GM12878 (cell line): ENCODE measurements around the gene GABRR3. TPM values are rescaled to one million over a fixed set of nuclear protein-coding genes. Genes with fewer than 3 reads are reported as not detected.

Experiments
- ATF7 ChIP-seq: fragments of 450-650 bp; IDR thresholded peaks from 2 replicates; pipeline ENCODE4 v1.6.1; 2016; ENCODE audit warnings: low read depth, mild to moderate bottlenecking
- BRCA1 ChIP-seq: IDR thresholded peaks from 2 replicates; pipeline ENCODE4 v1.6.1; 2011; ENCODE audit warnings: low read depth, low read length, improper control_type of control experiment
- CREM ChIP-seq: IDR thresholded peaks from 2 replicates; pipeline ENCODE4 v1.6.1; 2014; ENCODE audit warnings: antibody characterized with exemption, low read depth
- RAD21 ChIP-seq: IDR thresholded peaks from 2 replicates; pipeline ENCODE4 v1.6.1; 2011; ENCODE audit warnings: mild to moderate bottlenecking, low read depth, low read length, moderate library complexity; ENCODE audit not compliant: insufficient read depth
- SMC3 ChIP-seq: IDR thresholded peaks from 2 replicates; pipeline ENCODE4 v1.6.1; 2011; ENCODE audit warnings: low read length, improper control_type of control experiment, borderline replicate concordance
- SREBF1 ChIP-seq: IDR thresholded peaks from 2 replicates; pipeline ENCODE4 v1.6.1; 2012; ENCODE audit warnings: mild to moderate bottlenecking, low read length
- SRF ChIP-seq, 2 experiments: IDR thresholded peaks; 2 replicates each; pipeline ENCODE4 v1.6.1; 2011; ENCODE audit warnings: low read depth in 2 of 2, low read length in 2 of 2, mild to moderate bottlenecking in 1 of 2, moderate library complexity in 1 of 2
- STAT1 ChIP-seq: fragments of 450-650 bp; conservative IDR thresholded peaks from 2 replicates; pipeline ENCODE4 v1.6.1; 2014; ENCODE audit warnings: antibody characterized with exemption, mild to moderate bottlenecking
- polyA plus RNA-seq, 11 experiments: library from polyadenylated mRNA; depleted of rRNA in 4 of 11; unstranded in 6 of 11; stranded (reverse) in 5 of 11; fragments of >200 nt; fragmentation: Nextera tagmentation in 4 of 11; fragmentation: Illumina TruSeq in 1 of 11; extraction: Ambion mirVana in 4 of 11; extraction: Trizol in 1 of 11; gene quantifications; 1 replicate in 1 of 11; 2 replicates in 10 of 11; pipeline versions ENCODE4 v1.2.1 to v1.2.3, GENCODE V29; 2011 to 2016; ENCODE audit warnings: inconsistent platforms in 2 of 11, missing spikeins in 2 of 11, low read depth in 1 of 11
- total RNA-seq, 4 experiments: library from RNA; depleted of rRNA in 3 of 4; stranded (reverse); fragments of >200 nt in 3 of 4; fragmentation: Illumina TruSeq in 1 of 4; extraction: Trizol in 1 of 4; gene quantifications; 2 replicates each; pipeline versions ENCODE4 v1.2.1 to v1.2.3, GENCODE V29; 2013 to 2021
- TF ChIP-seq, protein P1 (sequence below): fragments of 450-650 bp; IDR thresholded peaks from 2 replicates; pipeline ENCODE4 v1.6.1; 2017; ENCODE audit warnings: mild to moderate bottlenecking
- TF ChIP-seq, protein P2 (sequence below): IDR thresholded peaks from 2 replicates; pipeline ENCODE4 v1.6.1; 2011; ENCODE audit warnings: low read depth, mild to moderate bottlenecking, low read length, moderate library complexity, borderline replicate concordance; ENCODE audit errors: extremely low read depth

Gene GABRR3
- total and polyA plus RNA-seq, 10 of the 15 experiments (the other 5 are each of a cell fraction or from before 2014, with no cell fraction given): not detected

DNA sequence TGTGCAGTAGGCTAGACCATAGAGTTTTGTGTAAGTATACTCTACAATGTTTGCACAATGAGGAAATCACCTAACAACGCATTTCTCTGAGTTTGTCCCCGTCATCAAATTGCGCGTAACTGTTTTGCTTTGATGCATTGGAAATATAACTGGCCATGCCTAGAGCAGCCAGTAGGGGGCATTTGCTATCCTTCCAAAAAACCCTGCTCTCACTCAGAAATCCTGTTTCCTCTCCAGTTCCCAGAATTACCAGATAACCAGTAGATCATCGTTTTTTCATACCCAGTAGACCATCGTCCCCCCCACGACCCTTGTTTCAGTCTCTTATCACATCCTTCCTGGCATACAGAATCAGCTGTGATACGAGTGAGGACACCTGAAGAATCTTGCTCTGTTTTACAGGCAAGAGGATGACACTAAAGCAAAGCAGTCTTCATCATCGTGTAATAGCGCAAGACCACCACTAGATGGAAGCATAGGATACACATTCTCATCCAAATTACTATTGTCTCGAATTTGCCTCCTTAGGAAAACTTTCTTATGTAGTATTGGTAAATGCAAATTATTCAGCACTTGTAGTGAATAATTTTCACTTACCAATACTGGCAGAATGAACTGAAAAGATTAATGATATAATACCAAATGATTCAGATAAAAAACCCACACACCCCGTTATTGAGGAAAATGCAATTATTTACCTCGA lies 4.4 kb upstream of the GABRR3 start (continued):
- TF ChIP-seq, protein P1, sequence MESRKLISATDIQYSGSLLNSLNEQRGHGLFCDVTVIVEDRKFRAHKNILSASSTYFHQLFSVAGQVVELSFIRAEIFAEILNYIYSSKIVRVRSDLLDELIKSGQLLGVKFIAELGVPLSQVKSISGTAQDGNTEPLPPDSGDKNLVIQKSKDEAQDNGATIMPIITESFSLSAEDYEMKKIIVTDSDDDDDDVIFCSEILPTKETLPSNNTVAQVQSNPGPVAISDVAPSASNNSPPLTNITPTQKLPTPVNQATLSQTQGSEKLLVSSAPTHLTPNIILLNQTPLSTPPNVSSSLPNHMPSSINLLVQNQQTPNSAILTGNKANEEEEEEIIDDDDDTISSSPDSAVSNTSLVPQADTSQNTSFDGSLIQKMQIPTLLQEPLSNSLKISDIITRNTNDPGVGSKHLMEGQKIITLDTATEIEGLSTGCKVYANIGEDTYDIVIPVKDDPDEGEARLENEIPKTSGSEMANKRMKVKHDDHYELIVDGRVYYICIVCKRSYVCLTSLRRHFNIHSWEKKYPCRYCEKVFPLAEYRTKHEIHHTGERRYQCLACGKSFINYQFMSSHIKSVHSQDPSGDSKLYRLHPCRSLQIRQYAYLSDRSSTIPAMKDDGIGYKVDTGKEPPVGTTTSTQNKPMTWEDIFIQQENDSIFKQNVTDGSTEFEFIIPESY: peak; percentile 21; the same call in 1 of the 2 replicates
- TF ChIP-seq BRCA1 (no peak), RAD21 (peak; percentile 86), STAT1 (0 out of 2 replicates have a peak, but pooled peaks have one; percentile 34), CREM (peak; percentile 95), ATF7 (peak; percentile 52; the same call in 1 of the 2 replicates), SREBF1 (no peak), SMC3 (peak; percentile 69), SRF (IDR thresholded peaks at IDR 0.05; ENCODE audit: low read depth in 2 of 2, low read length in 2 of 2) (0 out of 4 replicates have a peak, but pooled peaks of 1 of the 2 experiments have one; percentile 36)
- TF ChIP-seq, protein P2, sequence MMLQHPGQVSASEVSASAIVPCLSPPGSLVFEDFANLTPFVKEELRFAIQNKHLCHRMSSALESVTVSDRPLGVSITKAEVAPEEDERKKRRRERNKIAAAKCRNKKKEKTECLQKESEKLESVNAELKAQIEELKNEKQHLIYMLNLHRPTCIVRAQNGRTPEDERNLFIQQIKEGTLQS: 0 out of 2 replicates have a peak, but pooled peaks have one; percentile 35
- TF ChIP-seq, all 136 proteins: peak for 19
